GM21528 (cell line): ENCODE data around the gene CPEB3.

Experiments
- ATAC-seq: cut with Tn5 transposase; IDR thresholded peaks from one replicate; pipeline ENCODE4 v1.9.1; 2021; ENCODE audit warnings: mild to moderate bottlenecking, moderate library complexity; ENCODE audit not compliant: unreplicated experiment, low FRiP score

CPEB3 gene

DNA sequence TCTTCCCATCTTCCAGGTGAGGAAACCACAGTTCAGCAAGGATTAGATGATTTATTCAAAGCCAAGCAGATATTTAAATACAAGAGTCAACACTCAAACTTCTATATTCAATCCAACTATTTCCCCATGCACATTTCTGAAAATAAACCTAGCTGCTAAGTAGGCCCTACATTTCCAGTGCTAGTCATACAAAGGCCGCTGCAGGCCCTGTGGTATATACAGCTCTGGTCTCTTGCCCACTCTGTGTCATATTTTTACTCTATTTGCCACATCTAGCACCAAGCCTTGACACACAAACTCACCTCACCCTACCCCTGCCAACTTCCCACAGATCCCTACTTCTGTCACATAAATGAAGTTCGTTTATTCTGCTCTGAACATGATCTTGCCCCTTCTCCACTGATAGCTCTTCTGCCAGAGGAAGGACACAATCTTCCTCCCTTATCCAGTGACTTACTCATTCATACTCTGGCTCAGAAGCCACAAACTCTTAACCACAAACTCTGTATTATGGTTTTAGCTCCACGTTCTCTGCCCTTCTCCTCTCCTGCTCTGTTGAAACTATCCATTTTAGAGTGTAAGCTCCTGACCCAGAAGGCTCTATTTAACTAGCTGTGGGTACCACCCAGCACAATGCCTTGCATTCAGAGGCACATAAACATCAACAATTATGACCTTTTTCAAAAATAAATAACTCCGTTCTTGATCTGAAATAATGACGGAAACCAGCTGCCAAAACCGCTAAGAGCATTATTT, 180.7 kb downstream of the CPEB3 start:
- no peak for ATAC-seq

DNA sequence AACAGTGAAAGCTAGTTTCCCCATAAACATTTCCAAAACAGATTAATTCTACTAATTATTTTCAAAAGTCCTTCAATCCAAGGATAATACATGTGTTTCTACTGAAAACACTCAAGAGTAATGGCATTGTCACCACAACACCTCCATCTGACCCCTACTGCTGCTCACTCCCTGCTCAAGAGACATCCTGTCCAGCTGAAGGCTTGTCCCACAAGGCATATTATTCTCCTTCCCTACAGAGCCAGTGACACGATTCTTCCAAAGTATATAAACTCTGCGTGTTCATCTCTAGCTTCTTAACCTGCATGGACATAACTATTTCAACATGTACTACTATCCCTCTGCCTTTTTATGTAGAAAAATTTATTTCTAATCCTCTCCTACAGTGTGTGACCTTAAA, 182.1 kb downstream of the CPEB3 start:
- no peak for ATAC-seq

DNA sequence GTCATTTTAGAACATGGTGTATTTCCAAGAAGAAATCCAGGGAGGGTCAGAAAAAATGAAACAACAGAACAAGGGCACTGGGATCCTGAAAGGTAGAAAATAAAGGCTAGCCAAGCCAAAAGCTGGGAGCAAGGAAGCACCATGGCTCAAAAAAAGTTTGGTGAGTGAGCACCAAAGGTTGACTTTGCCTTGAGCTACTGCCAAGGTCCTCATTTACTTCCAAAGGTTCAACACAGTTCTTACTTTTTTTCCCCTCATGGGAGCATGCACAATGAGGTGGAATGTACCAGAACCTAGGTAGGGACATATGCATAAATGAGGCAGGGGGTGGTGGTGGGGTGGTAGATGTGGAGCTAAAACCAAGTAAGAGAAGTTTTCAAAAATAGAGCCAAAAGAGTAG, 182.8 kb downstream of the CPEB3 start:
- ATAC-seq: no peak

DNA sequence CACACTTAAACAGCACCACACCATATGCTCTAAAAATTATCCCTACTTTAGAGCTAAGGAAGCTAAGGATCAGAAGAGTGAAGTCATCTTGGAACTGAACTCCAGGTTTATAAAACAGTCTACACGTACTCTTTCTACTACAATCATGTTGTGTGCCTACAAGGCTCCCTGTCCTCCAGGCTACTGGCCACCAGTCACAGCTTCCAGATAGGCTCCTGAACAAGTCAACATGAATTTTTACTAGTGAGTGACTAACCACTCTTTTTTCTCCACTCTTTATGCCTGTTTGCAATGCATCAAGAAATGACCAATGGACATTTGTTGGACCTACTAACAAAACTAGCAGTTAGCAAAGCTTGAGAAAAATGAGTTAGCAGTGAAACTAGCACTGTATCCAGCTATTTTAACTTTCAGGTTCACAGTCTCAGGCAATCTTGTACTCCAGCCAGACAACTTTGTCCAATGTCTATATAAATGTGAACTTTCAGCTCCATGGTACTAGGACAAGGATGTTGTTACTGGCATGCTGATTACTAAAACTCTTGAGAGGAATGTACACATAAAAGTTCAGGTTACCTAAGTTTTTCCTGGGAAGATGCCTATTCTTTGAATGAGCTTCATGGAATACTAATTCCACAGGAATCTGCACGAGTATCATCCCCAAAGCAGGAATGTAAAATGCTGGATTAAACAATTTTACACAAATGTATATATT, 187.3 kb downstream of the CPEB3 start:
- no peak for ATAC-seq

DNA sequence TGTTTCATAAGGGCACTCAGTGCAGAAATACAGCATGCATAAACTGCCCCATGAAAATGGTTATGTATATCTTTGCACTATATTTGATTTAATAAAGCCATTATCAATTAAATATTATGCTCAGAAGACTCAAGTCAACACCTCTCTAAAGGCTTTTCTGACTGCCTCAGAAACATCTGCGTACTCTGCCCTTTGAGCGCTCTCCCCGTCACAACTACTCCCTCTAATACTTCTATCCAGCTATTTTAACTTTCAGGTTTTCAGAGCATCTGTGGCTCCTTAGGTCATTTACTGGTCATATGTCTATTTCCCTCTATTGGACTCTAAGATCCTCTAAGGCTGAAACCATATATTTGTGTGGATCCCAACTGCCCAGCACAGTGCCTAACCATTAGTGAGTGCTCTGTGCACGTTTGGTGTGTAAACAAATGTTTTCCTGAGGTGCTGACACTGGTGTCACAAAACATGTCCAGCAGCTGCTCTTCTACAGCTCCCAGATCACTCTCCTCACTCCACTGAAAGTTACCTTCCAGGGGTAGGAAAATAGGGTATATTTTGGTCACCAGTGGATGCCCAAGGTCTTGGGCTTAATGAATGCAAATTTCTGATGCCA, 188.2 kb downstream of the CPEB3 start:
- ATAC-seq: no peak

DNA sequence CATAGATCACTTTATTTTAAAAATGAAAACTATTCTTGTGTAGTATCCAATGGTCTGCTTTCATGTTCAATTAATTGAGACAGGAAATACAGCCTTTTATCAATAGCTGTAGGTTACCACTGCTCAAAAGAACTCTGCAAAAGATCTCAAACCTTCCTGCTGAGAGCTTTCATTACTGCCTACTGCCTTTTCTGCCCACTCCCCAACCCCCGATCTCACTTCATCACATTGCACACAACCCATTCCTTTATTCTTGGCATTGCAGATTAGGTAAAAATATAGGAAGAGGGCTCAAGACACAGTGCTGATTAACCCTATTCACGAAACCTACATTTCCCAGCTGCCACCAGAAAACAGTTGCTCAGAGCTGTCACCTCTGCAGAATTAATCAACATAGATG, 195.9 kb downstream of the CPEB3 start:
- no peak for ATAC-seq

DNA sequence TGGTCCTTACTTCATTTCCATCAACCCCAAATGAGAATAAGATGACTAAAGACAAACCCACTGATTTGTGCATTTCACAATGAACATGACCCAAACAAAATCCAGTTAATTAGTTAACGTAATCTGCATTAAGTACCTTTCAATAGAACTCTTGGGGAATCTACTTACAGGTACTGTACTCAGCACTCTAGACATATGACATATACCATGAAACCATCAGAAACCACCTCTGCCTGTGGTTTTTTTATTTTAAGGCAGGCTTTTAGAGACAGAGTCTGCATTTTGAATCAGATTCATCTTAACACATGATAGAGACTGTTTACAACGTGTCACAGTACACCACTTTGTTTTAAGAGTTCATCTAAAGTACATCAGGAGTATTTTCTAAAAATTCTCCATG, 198.9 kb downstream of the CPEB3 start:
- ATAC-seq: no peak

DNA sequence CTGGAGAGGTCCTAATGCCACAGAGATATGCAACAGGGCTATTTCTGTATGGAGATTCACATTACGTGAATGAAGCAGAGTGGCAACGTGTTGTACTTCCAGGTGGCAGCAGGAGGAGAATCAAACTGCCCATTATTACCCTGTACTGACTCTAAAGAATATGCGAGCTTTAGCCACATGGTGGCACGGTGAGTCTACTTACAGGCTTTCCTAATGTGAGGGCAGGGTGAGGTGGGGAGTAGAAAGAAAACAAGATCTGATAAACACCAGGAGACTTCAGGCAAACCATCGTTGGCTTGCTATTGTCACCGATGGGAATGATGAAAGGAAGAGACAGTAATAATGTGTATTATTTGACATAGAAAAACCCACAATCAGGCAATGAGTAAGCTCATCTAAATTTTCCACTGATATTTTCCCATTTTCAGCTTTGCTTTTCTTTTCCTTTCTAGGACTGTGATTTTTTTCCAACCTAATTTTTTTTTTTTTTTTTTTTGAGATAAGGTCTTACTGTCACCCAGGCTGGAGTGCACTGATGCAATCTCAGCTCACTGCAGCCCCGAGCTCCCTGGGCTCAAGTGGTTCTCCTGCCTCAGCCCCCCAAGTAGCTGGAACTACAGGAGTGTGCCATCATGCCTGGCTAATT, 203.0 kb downstream of the CPEB3 start:
- ATAC-seq: no peak

DNA sequence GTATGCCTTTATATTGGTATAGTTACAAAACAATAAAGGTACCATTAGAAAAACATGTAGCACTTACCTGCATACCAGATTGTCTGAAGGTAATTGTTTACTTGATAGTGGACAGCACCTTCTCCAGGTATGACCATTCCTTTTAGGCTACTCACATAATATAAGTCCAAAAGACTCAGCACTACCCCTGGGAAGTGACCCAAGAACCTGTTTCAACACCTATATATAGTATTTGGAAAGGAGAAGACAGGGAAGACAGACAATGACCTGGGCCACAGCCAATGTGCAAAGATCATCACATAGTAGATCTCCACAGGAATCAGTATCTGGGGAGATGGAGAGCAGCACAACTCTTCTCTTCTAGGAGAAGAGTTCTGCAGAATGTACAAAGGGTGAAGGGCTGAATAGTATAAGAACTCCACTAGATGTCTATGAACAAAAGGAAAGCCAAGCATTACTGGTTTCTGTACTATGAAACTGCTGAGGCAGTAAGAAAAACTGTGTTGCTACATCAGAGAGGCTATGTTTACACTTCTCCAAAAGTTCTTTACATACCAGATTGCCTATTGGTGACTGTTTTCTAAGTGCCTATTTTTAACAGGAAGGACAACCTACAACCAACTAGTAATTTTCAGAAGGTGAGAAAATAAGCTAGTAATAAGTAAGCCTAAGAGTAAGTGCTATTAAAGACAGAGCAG, 208.1 kb downstream of the CPEB3 start:
- ATAC-seq: no peak

DNA sequence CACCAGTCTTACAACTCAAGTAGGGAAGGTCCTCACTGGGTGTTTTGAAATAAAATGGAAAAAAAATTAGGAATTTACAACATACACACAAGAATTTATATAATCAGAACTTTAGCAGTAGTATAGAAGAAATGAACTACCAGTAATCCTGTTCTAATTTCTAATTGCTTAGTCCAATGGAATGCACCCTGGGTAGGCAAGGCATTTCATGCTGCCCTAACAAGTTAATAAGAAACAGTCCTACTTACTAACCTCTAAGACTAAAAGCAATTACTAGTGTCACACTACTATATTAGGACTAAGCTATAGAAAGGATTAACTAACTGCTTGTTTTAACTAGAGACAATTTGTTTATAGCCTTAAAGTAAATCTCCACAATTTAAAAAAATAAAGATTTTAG, 209.2 kb downstream of the CPEB3 start:
- no peak for ATAC-seq

DNA sequence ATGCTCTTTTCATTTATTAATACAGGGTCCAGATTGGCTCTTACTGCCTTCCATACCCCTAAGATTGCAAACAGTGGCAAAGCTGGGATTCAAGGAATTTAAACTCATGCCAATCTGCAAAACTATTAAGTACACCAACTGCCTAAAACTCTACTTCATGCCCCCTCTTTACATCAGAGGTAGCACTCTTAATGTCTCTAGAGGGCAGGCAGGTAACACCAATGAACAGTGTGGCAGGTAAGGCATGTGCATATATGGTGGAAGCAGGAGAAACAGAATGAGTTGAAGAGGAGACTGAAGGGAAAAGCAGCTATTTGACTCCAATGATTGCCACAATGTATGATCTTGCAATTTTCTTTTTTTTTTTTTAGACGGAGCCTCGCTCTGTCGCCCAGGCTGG, 210.6 kb downstream of the CPEB3 start:
- ATAC-seq: no peak

DNA sequence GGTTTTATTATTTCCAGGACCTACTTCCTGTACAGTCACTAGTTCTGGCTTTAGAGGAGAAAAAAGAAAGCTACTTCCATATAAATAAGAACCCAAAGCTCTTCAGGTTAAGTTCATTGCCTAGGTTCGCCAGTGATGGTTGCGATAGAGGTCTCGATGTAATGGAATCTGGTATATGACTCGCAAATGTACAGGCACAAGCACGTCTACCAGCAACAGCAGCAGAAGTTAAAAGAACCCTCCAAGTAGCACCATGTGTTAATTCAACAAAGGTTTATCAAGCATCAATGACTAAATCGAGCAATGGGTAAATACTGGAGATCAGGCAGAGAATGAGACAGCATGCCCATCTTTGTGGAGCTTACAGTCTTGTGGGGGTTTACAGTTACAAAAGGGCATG, 211.9 kb downstream of the CPEB3 start:
- no peak for ATAC-seq

DNA sequence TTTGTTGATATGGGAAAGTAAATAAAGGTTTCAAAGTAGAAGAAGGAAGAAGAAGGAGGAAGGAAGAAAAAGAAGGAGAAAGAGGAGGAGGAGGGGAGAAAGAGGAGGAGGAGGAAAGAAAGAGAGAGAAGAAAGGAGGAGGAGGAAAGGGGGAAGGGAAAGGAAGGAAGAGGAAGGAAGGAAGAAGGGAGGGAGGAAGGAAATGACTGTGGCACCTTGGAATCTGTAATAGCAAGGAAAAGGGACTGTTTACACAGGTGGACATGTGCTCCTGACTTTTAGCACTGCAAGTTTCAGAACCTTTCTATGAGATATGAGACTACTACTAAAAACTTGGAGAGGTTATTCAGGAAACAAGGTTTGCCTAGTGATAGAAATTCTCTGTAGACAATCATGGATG, 214.2 kb downstream of the CPEB3 start:
- no peak for ATAC-seq

DNA sequence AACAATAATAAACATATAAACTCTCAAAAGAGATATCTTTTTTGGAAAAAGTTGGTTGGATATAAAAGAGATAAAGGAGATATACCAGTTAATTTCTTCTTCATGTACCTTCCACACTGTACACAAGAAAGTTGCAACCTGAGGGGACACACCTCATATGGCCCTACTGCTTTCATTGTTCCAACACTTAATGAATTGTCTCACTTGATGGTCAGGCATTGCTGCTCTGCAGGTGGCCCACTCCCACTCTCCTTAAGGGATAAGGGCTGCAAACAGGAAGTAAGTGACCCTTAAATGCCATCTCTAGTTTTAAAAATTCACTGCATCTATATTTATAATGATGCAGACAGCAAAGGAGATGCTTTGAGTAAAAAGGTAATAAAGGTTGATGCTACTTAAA, 215.0 kb downstream of the CPEB3 start:
- no peak for ATAC-seq

DNA sequence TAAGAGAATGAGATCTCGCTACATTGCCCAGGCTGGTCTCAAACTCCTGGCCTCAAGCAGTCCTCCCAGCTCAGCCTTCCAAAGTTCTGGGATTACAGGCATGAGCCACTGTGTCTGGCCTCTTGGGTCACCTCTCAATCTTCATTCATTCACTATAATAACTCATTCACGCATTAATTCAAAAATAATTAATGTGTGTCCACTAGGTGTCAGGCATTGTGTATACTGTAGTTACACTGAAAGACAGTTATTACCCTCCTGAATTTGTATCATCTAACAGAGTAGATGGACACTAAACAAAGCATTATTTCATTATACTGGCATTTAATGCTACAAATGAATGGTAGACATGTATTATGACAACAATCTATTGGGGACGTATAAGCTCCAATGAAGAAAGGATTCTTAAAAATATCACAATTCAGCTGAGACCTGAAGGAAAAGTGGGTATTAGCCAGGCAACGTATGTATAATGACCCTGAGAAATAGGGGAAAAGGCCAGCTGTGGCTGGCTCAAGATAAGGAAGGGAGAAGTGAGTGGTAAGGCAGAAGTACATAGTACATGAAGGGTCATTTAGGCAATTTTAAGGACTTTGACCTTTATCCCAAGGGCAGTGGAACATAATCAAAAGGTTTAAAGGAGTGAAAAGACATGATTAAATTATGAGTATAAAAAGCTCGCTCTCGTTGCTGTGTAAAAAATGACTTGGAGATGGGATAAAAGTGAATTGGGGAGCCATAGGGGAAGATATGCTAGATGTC, 216.6 kb downstream of the CPEB3 start:
- no peak for ATAC-seq

DNA sequence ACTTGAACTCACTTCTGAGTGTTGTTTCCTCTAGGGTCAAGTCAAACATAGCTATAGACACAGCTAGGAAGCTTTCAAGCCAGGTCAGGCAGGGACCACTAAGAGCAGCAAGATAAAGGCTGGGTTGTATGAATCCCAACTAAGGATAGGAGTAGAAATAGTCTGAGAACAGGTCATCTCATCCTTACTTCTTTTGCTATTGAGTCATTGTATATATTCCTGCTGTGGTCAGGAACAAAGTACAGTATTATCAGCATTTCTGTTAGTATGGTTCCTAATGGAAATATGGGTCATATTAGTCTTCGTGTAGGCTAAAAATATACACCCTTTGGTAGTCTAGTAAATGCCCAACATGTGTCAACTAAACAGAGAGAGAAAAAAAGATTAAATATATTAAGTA, 222.0 kb downstream of the CPEB3 start:
- no peak for ATAC-seq

DNA sequence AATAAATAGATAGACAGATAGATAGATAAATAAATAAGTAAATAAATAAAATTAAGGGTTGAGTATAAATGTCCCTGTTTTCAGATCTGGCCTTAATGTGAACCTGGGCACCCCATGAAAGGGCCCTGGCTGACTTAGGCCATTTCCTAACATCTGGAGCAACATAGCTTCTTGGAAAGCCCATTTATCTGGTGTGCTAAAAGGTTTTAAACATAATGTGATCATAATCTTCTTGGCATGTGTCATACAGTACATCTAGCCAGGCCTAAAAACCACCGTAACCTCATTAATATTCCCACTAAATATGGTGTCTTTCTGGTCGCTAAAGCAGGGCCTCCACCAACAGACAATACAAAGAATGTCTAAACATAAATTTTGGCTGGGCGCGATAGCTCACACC, 224.5 kb downstream of the CPEB3 start:
- no peak for ATAC-seq

DNA sequence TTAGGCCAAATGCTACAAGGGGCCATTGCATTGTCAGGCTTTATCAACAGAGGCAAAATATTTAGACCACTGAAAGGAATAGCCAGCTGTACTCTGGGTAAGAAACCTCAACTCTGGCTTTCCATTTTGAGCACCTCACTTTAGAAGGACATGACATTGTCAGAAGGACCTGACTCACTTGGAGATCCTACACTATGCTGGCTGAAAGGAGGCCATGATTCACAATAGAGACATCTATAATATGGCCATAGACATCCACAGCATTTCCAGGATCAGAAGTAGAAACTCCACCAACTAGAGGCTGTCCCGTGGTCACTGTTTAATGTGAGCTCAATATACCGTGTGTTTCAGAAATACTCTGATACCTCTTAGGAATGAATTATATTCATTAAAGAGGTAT, 226.4 kb downstream of the CPEB3 start:
- ATAC-seq: no peak

DNA sequence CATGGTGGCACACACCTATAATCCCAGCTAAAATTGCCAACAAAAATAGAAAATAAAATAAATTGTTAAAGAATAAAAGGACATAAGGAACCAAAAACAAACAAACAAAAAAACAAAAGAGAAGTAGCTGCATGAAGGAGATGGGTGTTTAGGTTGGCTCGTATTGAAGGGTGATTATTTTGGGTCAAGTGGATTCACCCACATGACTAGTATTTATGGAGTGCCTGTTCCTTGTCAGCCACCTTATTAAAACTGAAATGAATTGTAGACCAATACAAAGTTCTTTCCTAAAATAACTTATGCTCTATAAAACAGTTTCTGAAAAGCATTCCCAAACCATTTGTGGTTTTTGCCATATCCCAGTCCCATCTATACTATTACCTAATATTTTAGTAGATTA, 228.6 kb downstream of the CPEB3 start:
- ATAC-seq: no peak

DNA sequence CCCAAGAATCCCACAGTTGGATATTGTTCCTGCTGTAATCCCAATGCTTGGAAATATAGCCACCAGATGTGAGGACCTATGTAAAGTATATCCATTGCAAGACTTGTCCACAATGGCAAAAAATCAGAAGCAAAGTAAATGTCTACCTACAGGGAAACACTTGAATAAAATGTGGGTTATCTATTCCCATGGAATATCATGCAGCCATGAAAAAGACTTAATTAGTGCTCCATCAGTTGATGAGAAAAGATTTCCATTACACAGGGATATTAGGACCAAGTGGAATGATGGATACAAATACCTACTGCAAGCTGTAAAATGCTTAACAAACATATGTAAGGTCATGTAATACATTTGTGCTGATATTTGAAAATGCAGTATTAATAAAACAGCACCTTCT, 236.1 kb downstream of the CPEB3 start:
- ATAC-seq: no peak
